Ectodermal cell (in vitro differentiated cells): ENCODE measurements around the gene DNAJC30.
A peak's percentile ranks its signal among the peaks of the same experiment; 100 is the strongest.
"Not testable (repeated sequence)": the region's sequence is repeated elsewhere in the genome, so short reads cannot be mapped to it uniquely, and the experiment has no call there.

Experiments used
- H3K27ac ChIP-seq: 2 replicates; pipeline ENCODE4 v1.7.0; 2013; ENCODE audit warnings: mild to moderate bottlenecking, low read depth, low read length; ENCODE audit not compliant: insufficient read depth, poor library complexity, severe bottlenecking
- H3K27me3 ChIP-seq: 2 replicates; pipeline ENCODE4 v1.7.0; 2013; ENCODE audit warnings: mild to moderate bottlenecking, low read length; ENCODE audit not compliant: insufficient read depth, control insufficient read depth, poor library complexity, severe bottlenecking
- H3K36me3 ChIP-seq: one replicate; pipeline ENCODE4 v1.7.0; 2013; ENCODE audit warnings: low read length; ENCODE audit not compliant: control insufficient read depth, insufficient read depth
- H3K4me1 ChIP-seq: one replicate; pipeline ENCODE4 v1.7.0; 2013; ENCODE audit warnings: low read length; ENCODE audit not compliant: control insufficient read depth, insufficient read depth
- H3K4me3 ChIP-seq: 2 replicates; pipeline ENCODE4 v1.7.0; 2013; ENCODE audit warnings: low read depth, low read length, control low read depth; ENCODE audit not compliant: insufficient read depth
- H3K9me3 ChIP-seq: 2 replicates; pipeline ENCODE4 v1.7.0; 2013; ENCODE audit warnings: mild to moderate bottlenecking, low read length, moderate library complexity; ENCODE audit not compliant: control insufficient read depth
- WGBS, 2 experiments: methylation state at CpG; one replicate each; pipeline ENCODE4 v1.1.7; 2013; ENCODE audit warnings: missing lambda C conversion rate in 2 of 2; 5-methylcytosine and 5-hydroxymethylcytosine counted together

The DNAJC30 gene

DNA sequence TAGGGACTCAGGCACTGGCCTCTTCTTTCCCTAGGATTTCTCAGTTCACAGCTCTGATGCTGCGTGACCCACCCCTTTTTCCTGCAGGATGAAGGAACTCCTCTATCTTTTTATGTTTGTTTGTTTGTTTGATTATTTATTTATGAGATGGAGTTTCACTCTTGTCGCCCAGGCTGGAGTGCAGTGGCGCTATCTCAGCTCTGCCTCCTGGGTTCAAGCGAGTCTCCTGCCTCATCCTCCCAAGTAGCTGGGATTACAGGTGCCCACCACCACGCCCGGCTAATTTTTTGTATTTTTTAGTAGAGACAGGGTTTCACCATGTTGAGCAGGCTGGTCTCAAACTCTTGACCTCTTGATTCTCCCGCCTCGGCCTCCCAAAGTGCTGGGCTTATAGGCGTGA is 37.2 kb upstream of the DNAJC30 start:
- WGBS, 2 experiments: 92 to 93% methylated on average over 9 of the region's 9 CpGs
- H3K27ac ChIP-seq, H3K4me3 ChIP-seq, H3K4me1 ChIP-seq, H3K36me3 ChIP-seq, H3K9me3 ChIP-seq: not testable (repeated sequence)
- H3K27me3 ChIP-seq: peaks cover 24% of the 10 kb centered on the region

DNA sequence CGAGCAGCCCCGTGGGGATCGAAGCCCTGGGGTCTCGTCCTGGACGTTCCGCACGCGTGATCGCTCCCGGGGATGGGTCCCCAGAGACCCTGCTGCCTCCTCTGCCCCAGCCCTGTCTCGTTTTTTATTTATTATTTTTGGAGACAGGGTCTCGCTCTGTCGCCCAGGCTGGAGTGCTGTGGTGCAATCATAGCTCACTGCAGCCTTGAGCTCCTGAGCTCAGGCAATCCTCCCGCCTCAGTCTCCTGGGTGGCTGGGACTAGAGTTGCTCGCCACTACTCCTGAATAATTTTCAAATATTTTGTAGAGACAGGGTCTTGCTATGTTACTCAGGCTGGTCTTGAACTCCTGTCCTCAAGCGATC is 36.5 kb upstream of the DNAJC30 start:
- Histone ChIP-seq H3K27ac (no peak overlapping the region), H3K27me3 (peaks cover 24% of the 10 kb centered on the region), H3K4me1 (peaks cover 3% of the 10 kb centered on the region)

DNA sequence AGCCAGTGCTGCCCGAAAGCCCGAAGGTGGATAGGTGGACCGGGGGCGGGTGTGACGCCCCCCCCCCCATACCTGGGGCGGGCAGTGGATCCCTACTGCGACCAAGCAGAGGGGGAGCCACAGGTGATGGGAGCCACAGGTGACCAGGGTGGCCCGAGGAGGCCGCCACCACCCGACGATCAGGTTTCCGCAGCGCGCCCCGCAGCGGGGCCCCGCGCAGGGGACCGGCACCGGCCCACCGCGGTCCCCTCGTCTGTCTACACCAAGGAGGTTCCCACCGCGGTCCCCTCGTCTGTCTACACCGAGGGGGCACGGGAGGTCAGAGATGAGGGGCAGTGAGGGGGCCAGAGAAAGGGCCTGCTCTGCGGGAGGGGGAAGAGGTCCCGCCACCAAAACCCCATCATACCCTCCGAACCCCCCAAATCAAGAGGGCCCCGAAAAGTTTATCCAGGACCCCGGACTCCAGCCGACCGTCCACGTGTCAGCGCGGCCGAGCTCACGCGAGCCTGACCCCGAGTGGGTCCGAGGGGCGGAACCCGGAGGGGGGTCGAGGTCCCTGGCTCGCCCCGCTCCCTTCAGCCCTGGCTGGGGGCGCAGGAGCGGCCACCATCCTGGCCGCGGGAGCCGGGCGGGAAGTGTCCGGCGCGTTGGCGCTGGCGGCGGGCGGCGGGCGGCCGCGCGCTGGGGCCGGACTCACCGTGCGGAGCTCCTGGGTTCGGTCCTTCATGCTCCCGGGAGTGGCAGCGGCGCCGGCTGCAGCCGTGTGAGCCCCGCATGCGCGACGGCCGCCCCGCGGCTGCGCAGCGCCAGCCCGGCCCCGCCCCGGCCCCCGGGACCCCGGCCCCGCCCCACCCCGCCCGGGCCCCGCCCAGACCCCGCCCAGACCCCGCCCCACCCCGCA is 35.9 kb upstream of the DNAJC30 start, which contains the start of gene STX1A:
Gene STX1A, minus strand, starts transcription at position 765 of the 901 bp plus-strand sequence. Its CDS starts 38 bp downstream, at position 727.
- H3K4me3 ChIP-seq: peak within 1 kb of the TSS; percentile 89
- no peaks in the 10 kb centered on the region for H3K9me3 ChIP-seq
- H3K36me3 ChIP-seq: no peaks in the 10 kb centered on the region
- H3K27me3 ChIP-seq: peaks cover 24% of the 10 kb centered on the region
- no peak within 1 kb of the TSS for H3K27ac ChIP-seq
- H3K4me1 ChIP-seq: peaks cover 3% of the 10 kb centered on the region
- WGBS, 2 experiments: 2 to 3% methylated on average over 95 to 96 of the region's 96 CpGs

More for the DNA sequence above, 36.5 kb upstream of the DNAJC30 start:
- no peak overlapping the region for H3K4me3 ChIP-seq
- 13% methylated on average over 16 of the region's 16 CpGs for WGBS, 2 experiments
- no peaks in the 10 kb centered on the region for H3K36me3 ChIP-seq
- no peaks in the 10 kb centered on the region for H3K9me3 ChIP-seq

DNA sequence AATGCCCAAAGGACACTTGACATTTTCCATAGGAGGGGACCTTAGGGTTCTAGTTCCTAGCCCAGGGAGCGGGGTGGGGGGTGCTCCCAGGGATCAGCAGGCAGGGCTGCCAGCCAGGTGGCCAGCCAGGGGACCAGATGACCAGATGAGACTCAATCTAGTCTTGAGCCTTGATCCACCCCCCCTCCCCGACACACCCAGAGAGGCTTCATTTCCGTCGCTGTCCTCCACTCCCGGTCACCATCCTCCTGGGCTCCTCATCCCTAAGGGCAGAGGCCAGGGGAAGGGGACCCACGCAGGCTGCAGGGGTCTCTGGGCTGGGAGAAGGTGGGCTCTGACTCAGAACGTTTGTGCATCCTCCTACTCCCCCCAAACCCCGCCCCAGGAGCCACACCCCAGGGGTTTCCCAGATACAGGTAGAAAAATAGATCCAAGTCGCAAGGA is 35.2 kb upstream of the DNAJC30 start:
- H3K4me3 ChIP-seq: peak overlapping the region; percentile 89
- WGBS, 2 experiments: 55 to 61% methylated on average over 9 of the region's 9 CpGs
- peaks cover 3% of the 10 kb centered on the region for H3K4me1 ChIP-seq
- H3K9me3 ChIP-seq: no peaks in the 10 kb centered on the region
- no peaks in the 10 kb centered on the region for H3K36me3 ChIP-seq
- peaks cover 24% of the 10 kb centered on the region for H3K27me3 ChIP-seq
- no peak overlapping the region for H3K27ac ChIP-seq

DNA sequence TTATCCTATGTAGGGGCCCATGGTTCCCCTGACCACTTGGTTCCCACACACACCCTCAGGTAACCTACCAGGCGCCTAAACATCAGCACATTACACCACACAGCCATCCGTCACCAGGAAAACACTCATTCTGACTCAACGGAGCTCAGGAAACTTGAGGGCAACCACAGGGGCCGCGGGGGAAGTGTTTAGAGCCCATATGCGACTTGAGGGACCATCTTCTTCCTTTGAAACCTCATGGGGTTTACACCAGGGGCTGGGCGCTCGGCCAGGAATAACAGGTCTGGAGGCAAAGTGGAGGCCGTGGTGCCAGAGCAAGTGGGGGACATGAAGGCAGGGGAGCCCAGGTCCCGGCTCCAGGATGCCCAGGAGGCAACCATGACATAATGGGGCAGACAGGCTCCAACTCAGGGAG is 34.7 kb upstream of the DNAJC30 start:
- no peaks in the 10 kb centered on the region for H3K36me3 ChIP-seq
- H3K27ac ChIP-seq: no peak overlapping the region
- no peaks in the 10 kb centered on the region for H3K9me3 ChIP-seq
- 87 to 90% methylated on average over 10 of the region's 10 CpGs for WGBS, 2 experiments
- peaks cover 24% of the 10 kb centered on the region for H3K27me3 ChIP-seq
- peaks cover 3% of the 10 kb centered on the region for H3K4me1 ChIP-seq
- no peak overlapping the region for H3K4me3 ChIP-seq

DNA sequence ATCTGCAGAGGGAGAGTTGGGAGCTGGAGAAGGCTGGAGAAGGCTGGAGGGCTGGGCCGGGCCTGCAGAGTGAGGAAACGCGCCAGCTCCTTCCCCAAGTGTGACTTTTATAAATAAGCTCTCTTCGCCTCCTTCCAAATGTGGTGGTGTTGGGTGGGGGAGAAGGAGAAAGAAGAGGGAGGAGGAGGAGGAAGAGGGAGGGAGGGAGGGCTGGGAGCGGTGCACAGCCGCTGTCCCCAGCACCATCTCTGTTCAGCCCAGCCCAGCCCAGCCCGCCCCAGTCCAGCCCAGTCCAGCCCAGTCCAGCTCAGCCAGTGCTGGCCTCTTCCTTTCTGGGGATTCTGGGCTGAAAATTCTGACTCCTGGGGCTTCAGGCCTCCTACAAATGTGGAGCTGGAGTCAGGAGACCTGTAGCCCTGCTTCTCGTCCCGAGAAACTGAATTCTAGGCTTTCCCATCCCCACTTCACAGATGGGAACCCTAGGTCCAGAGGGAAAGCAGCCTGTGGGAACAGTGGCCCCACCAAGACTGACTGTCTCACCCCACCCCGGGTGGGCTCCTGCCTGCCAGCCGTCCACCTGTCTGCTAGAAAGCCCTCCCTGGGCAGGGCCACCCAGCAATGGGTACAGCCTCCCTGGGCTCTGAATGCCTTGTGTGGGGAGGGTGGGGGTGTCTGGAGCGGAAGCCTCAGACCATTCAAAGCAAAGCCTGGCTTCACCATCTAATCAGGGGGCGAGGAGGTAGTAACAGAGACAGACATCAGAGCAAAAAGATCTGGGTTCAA is 34.0 kb upstream of the DNAJC30 start:
- Histone ChIP-seq H3K36me3 (no peaks in the 10 kb centered on the region), H3K4me1 (peaks cover 3% of the 10 kb centered on the region), H3K27ac (no peak overlapping the region), H3K4me3 (no peak overlapping the region), H3K27me3 (peaks cover 24% of the 10 kb centered on the region), H3K9me3 (no peaks in the 10 kb centered on the region)
- WGBS, 2 experiments: 94% methylated on average over 13 of the region's 13 CpGs

DNA sequence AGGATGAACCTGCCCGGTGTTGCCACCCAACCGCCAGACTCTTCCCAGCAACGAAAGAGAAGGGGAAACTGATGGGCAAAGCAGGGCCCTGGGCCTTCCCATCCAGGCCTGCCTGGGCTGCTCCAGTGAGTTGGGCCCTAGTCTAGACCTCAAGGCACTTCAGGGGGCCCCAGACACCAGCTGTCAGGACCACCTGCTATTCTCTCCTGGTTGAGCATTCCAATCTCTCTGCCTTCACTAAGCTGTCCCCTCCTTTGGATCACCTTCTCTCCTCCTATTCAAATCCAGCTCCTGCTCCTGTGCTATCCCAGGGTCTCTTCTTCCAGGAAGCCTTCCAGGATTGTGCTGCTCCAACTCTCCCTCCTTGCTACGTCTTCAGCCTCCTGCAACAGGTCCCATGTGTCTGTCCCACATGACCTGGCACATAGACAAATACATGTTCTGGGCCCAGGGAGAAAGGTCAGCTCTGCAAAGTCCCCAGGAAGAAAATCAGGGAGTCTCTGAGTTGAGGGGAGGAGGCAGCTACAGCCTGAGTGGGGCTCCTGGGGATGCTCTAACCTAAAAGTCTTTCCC is 33.2 kb upstream of the DNAJC30 start:
- no peaks in the 10 kb centered on the region for H3K36me3 ChIP-seq

DNA sequence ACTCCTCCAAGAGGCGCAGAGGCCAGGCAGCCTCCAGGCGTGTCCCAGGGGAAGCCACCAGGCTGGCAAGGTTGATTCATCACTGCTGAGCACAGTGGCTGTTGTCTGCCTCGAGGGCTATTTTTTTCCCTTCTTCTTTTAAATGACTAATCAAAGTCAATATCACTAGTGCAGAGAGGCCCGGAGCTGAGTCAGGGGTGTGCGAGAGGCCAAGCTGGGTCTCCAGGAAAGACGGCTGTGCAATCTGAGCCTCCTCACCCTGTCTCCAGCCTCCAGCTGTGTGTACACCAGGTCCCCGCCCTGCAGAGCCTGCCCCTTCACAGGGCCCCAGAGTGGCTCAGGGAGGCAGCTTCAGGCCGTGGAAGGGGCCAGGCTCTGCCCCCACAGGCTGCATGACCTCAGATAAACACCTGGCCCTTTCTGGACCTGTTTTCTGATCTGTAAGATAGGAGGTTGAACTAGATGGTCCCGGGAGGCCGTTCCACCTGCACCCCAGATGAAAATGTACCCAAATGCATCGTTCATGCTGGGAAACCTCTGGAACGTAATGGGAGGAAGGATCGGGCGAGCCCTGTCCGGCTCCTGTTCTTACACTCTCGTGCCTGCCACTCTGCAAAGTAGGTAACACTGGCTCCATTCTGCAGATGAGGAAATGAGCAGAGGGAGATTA is 32.5 kb upstream of the DNAJC30 start:
- H3K27ac ChIP-seq: no peak overlapping the region
- no peaks in the 10 kb centered on the region for H3K9me3 ChIP-seq
- H3K36me3 ChIP-seq: no peaks in the 10 kb centered on the region
- WGBS, 2 experiments: 90 to 91% methylated on average over 16 of the region's 16 CpGs
- peaks cover 24% of the 10 kb centered on the region for H3K27me3 ChIP-seq
- no peak overlapping the region for H3K4me3 ChIP-seq
- H3K4me1 ChIP-seq: peaks cover 3% of the 10 kb centered on the region

More for the DNA sequence above, 33.2 kb upstream of the DNAJC30 start:
- Histone ChIP-seq H3K27ac (no peak overlapping the region), H3K4me3 (no peak overlapping the region), H3K4me1 (peaks cover 3% of the 10 kb centered on the region), H3K9me3 (no peaks in the 10 kb centered on the region), H3K27me3 (peaks cover 24% of the 10 kb centered on the region)
- 92 to 94% methylated on average over 4 of the region's 4 CpGs for WGBS, 2 experiments

DNA sequence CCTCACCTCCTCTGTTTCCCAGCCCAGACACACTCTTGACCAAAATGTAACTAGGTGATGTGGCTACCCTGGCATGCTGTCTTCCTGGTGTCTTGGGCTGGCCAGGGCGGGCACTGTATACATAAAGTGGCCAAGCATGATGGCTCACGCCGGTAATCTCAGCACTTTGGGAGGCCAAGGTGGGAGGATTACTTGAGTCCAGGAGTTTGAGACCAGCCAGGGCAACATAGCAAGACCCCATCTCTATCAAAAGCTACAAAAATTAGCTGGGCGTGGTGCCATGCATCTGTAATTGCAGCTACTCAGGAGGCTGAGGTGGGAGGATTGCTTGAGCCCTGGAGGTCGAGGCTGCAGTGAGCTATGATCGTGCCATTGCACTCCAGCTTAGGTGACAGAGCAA is 30.1 kb upstream of the DNAJC30 start:
- not testable (repeated sequence) for H3K4me1 ChIP-seq, H3K4me3 ChIP-seq, H3K27me3 ChIP-seq, H3K27ac ChIP-seq, H3K9me3 ChIP-seq, H3K36me3 ChIP-seq
- 93 to 97% methylated on average over 6 of the region's 6 CpGs for WGBS, 2 experiments
